ENCODE measurements around the gene MYOM3. TPM values are rescaled to one million over a fixed set of nuclear protein-coding genes. Genes with fewer than 3 reads are reported as not detected.

MYOM3 gene
- total and polyA plus RNA-seq, 2 of the 4 experiments (the other 2 are of a cell fraction): 0.03 TPM; not detected in 1

DNA sequence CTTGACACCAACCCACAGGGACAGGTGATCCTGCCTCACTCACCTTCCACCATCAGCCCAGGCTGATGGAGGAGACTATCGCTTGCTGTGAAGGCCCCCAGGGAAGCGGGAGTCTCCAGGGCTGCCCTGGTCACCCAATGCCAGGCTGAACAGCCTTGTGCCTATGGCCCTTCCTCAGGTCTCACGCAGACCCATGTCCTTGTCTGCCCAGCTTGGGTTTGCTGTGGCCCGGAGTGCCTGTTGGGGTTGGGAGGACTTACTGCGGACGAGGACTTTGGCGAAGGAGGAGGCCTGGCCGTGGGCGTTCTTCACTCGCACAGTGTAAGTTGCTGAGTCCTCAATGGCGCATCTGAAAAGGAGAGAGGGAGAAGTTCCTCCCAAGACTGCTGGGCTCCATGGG lies 14.3 kb downstream of the MYOM3 start:
- in situ Hi-C loops (cut with MboI; ENCODE audit: low sequenced_read_pairs) (no loop called here), dilution Hi-C loops (cut with HindIII; ENCODE audit: low sequenced_read_pairs, unreplicated experiment) (no loop called here), intact Hi-C loops (cut with micrococcal nuclease) (no loop called here)
- Histone ChIP-seq H3K9me1 (ENCODE audit: insufficient read depth, low read length) (no peaks in the 10 kb centered on the region), H2BK5ac (ENCODE audit: low read depth, low read length, poor library complexity, severe bottlenecking) (no peak overlapping the region), H3K14ac (replicated peaks; ENCODE audit: low read depth, low read length) (no peak overlapping the region), H4K20me1 (ENCODE audit: insufficient read depth, low read length) (no peaks in the 10 kb centered on the region), H2BK20ac (ENCODE audit: low read depth, low read length) (no peak overlapping the region), H3K4me3 (ENCODE audit: insufficient read depth, low read depth, low read length) (no peak overlapping the region), H2BK15ac (ENCODE audit: low read depth, low read length) (no peak overlapping the region), H4K5ac (ENCODE audit: low read depth, low read length) (no peak overlapping the region), H3K56ac (ENCODE audit: extremely low read depth, insufficient read depth, low read length) (no peak overlapping the region), H2AK9ac (replicated peaks; ENCODE audit: low read depth, low read length, poor library complexity) (no peak overlapping the region), H3K9ac (ENCODE audit: low read depth, low read length) (no peak overlapping the region), H3K79me1 (ENCODE audit: low read depth in 1 of 2, low read length in 2 of 2) (no peaks in the 10 kb centered on the region), H3K18ac (ENCODE audit: low read depth, low read length) (no peak overlapping the region), H2BK120ac (ENCODE audit: low read depth, low read length) (no peak overlapping the region), H3K27ac (ENCODE audit: insufficient read depth, low read length) (no peak overlapping the region), H2AK5ac (ENCODE audit: low read depth, low read length) (no peak overlapping the region; the same call in 1 of the 2 replicates), H2AFZ (replicated peaks; ENCODE audit: low read length, poor library complexity) (peak overlapping the region; percentile 32), H4K8ac (ENCODE audit: low read depth in 2 of 2, low read length in 2 of 2) (no peak overlapping the region), H3K36me3 (ENCODE audit: control insufficient read depth, insufficient read depth, low read length) (no peaks in the 10 kb centered on the region), H3K27me3 (ENCODE audit: control insufficient read depth, insufficient read depth, low read length) (peaks cover 55% of the 10 kb centered on the region), H3K4me2 (ENCODE audit: low read depth, low read length) (no peak overlapping the region), H4K91ac (ENCODE audit: insufficient read depth, low read depth, low read length) (no peak overlapping the region), H3K9me3 (ENCODE audit: control insufficient read depth, insufficient read depth, low read length) (no peaks in the 10 kb centered on the region), H3K4ac (ENCODE audit: low read depth, low read length) (no peak overlapping the region), H3K4me1 (ENCODE audit: control insufficient read depth, insufficient read depth, low read length) (no peaks in the 10 kb centered on the region), H3K23ac (ENCODE audit: low read depth, low read length) (no peak overlapping the region)
- TF ChIP-seq RAD21 (IDR thresholded peaks at IDR 0.05; ENCODE audit: low read length): no peak
- TF ChIP-seq, protein P1, sequence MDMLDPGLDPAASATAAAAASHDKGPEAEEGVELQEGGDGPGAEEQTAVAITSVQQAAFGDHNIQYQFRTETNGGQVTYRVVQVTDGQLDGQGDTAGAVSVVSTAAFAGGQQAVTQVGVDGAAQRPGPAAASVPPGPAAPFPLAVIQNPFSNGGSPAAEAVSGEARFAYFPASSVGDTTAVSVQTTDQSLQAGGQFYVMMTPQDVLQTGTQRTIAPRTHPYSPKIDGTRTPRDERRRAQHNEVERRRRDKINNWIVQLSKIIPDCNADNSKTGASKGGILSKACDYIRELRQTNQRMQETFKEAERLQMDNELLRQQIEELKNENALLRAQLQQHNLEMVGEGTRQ (IDR thresholded peaks at IDR 0.05; ENCODE audit: low read depth, low read length): no peak
- TF ChIP-seq, protein P2, sequence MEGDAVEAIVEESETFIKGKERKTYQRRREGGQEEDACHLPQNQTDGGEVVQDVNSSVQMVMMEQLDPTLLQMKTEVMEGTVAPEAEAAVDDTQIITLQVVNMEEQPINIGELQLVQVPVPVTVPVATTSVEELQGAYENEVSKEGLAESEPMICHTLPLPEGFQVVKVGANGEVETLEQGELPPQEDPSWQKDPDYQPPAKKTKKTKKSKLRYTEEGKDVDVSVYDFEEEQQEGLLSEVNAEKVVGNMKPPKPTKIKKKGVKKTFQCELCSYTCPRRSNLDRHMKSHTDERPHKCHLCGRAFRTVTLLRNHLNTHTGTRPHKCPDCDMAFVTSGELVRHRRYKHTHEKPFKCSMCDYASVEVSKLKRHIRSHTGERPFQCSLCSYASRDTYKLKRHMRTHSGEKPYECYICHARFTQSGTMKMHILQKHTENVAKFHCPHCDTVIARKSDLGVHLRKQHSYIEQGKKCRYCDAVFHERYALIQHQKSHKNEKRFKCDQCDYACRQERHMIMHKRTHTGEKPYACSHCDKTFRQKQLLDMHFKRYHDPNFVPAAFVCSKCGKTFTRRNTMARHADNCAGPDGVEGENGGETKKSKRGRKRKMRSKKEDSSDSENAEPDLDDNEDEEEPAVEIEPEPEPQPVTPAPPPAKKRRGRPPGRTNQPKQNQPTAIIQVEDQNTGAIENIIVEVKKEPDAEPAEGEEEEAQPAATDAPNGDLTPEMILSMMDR (conservative IDR thresholded peaks at IDR 0.05; ENCODE audit: low read depth, low read length): no peak
- TF ChIP-seq FOS (IDR thresholded peaks at IDR 0.05; ENCODE audit: low read depth, low read length): no peak
- no peak for TF ChIP-seq MAZ (IDR thresholded peaks at IDR 0.05; ENCODE audit: borderline replicate concordance, low read depth, low read length)
- TF ChIP-seq MXI1 (IDR thresholded peaks at IDR 0.05; ENCODE audit: borderline replicate concordance, low read depth, low read length): no peak
- TF ChIP-seq POLR2A (IDR thresholded peaks at IDR 0.05; ENCODE audit: low read depth, low read length): no peak
- TF ChIP-seq CEBPB (IDR thresholded peaks at IDR 0.05; ENCODE audit: low read depth, low read length): no peak
- TF ChIP-seq BHLHE40 (IDR thresholded peaks at IDR 0.05; ENCODE audit: low read depth, low read length): no peak
- TF ChIP-seq CHD1 (IDR thresholded peaks at IDR 0.05; ENCODE audit: low read depth, low read length): no peak
- no peak for TF ChIP-seq NFE2L2 (IDR thresholded peaks at IDR 0.05; ENCODE audit: low read depth, low read length)
- no peak for TF ChIP-seq RFX5 (IDR thresholded peaks at IDR 0.05; ENCODE audit: low read depth, low read length)
- no peak for TF ChIP-seq SMC3 (IDR thresholded peaks at IDR 0.05; ENCODE audit: low read depth, low read length)
- TF ChIP-seq MAFK (IDR thresholded peaks at IDR 0.05; ENCODE audit: low read depth, low read length): no peak
- TF ChIP-seq, protein P3, sequence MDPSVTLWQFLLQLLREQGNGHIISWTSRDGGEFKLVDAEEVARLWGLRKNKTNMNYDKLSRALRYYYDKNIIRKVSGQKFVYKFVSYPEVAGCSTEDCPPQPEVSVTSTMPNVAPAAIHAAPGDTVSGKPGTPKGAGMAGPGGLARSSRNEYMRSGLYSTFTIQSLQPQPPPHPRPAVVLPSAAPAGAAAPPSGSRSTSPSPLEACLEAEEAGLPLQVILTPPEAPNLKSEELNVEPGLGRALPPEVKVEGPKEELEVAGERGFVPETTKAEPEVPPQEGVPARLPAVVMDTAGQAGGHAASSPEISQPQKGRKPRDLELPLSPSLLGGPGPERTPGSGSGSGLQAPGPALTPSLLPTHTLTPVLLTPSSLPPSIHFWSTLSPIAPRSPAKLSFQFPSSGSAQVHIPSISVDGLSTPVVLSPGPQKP (IDR thresholded peaks at IDR 0.05; ENCODE audit: borderline replicate concordance, low read depth, low read length): no peak
- no peak for TF ChIP-seq RCOR1 (IDR thresholded peaks at IDR 0.05; ENCODE audit: insufficient replicate concordance, low read length)
- POLR2A ChIA-PET (ENCODE audit: unreplicated experiment): no interaction called here
- CTCF ChIA-PET: no interaction called here
- ATAC-seq (ENCODE audit: low read depth) (no peak), DNase-seq (no peak)
- 84% methylated on average over 5 of the region's 11 CpGs; no CpG with 5 or more reads in 1 of the 2 experiments for WGBS, 2 experiments (ENCODE audit: extremely low coverage in 2 of 2, insufficient read length in 1 of 2)
- no TSS peak for BruUV-seq (replicated peaks)
